HG03565 (cell line): Measurements from ENCODE around the gene MCTS1.
"Not testable (repeated sequence)": the region's sequence is repeated elsewhere in the genome, so short reads cannot be mapped to it uniquely, and the experiment has no call there.

ENCODE experiments used
- ATAC-seq: cut with Tn5 transposase; IDR thresholded peaks from one replicate; pipeline ENCODE4 v1.9.1; 2021; ENCODE audit warnings: mild to moderate bottlenecking, moderate library complexity; ENCODE audit not compliant: unreplicated experiment

MCTS1 gene, protein sequence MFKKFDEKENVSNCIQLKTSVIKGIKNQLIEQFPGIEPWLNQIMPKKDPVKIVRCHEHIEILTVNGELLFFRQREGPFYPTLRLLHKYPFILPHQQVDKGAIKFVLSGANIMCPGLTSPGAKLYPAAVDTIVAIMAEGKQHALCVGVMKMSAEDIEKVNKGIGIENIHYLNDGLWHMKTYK

DNA sequence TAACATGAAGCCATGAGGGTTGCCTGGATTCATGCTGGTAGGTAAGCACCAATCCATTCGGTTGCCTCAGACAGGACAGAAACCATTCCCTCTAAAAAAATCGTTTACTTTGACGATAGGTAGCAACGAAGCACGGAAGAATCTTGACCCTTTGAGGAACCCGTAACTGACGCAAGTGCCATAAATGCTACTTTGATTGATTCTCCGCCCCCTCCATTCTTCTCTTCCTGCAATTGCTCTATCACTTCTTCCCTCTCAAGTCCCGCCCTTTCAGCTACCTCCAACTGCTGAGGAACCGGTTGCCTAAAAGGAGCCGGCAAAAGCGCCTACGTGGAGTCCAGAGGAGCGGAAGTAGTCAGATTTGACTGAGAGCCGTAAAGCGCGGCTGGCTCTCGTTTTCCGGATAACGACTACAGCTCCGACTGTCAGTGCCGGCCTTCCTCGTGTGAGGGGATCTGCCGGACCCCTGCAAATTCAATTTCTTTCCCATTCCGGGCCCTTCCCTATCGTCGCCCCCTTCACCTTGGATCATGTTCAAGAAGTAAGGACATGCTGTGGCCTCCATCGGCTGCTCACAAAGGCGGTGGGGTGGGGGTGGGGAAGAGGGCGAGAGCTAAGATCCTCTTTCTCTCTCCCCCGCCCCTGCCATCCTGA, at the start of gene MCTS1:
Gene MCTS1 (plus strand): TSS at position 395 of the 654 bp plus-strand sequence. CDS start 136 bp downstream, at position 531.
- ATAC-seq = peak; percentile 88

DNA sequence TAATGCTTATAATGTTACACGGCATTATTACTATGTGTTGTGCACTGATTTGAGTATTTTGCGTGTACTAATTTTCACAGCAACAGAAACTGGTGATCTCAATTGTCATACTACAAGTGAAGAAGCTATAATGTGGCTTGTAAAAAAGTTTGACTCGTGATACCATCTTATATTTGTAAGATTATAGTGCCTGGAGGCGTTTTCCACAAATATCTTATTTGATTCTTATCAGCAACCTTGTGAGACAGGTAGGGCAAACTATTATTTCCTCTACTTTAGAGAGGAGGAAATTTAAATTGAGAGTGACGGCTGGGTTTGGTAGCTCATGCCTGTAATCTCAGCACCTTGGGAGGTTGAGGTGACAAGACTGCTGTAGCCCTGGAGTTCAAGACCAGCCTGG, 47.6 kb upstream of the MCTS1 start:
- no peak for ATAC-seq

DNA sequence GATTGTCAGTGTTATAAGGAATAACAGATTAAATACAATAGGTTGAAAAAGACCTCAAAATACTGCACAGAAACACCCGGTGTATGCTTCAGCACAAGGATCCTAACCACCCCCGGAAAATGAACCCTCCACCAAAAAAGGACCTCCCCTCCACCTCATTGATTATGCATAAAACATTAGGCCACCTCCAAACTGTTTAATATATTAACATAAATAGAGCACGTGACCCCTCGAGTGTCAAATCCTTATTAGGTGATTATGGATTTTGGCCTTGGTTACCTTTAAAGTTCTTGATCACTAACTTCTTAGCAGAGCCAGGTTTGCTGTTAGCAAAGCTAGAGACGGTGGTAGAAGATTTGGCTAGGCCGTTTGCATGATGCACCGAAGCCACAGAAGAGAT, 44.1 kb upstream of the MCTS1 start:
- ATAC-seq = no peak

DNA sequence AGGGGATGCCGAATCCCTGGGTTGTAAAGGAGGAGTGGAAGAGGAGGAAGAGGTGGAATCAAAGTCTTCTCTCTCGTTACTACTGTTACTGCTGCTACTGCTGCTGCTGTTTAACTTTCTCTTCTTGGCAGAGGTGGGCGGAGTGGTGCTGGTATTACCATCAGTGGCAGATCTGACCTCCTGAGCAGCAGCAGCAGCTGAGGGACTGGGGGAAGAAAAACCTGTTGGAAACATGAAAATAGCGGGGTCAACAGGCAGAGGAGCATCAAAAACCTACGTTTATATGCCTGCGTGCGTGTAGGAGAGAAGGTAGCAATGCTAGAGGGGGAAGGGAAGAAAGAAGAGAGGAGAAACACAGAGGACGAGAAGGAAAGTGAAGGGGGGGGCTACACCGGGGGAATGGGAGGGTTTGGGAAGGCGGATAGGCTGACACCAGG, 43.5 kb upstream of the MCTS1 start:
- peak; percentile 30 for ATAC-seq

DNA sequence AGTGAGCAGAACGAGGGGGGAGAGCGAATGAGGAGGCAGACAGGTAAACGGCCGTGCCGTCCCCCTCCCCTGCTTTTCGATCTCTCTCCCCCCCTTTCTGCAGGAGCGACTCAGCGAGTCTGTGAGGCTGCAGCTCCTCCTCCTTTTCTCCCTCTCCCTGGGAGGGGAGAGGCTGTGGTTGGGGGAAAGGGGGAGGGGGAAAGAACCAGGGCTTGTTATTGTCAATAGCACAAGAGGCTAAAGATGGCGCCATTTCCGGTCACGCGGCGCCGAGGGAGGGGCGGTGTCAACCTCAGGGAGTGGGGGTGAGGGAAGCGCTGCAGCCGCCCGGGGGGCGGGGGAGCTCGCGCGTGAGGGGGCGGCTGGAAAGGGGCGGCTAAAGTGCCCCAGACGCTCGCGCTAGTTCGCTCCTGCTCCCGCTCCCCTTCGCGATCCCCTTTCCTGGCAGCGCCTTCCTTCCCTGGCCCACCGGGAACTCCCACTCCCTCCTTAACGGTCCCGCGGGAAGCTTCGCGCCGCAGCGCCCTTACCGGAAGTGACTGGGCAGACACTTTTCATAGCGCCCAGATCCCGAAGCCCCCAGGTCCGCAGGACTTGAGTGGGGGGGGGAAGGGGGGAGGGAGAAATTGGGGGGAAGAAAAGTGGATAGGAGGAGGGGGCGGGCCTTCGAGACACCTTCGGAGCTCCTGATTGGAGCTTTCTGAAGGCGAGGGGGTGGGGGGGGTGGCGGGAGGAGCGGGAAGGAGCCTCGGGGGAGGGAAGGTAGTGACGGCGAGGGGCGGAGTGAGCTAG, 42.9 kb upstream of the MCTS1 start, which contains the start of gene CUL4B:
Gene CUL4B (minus strand): TSS at position 121 of the 792 bp plus-strand sequence. CDS start 324 bp downstream, outside the sequence.
- ATAC-seq = peak; percentile 64

DNA sequence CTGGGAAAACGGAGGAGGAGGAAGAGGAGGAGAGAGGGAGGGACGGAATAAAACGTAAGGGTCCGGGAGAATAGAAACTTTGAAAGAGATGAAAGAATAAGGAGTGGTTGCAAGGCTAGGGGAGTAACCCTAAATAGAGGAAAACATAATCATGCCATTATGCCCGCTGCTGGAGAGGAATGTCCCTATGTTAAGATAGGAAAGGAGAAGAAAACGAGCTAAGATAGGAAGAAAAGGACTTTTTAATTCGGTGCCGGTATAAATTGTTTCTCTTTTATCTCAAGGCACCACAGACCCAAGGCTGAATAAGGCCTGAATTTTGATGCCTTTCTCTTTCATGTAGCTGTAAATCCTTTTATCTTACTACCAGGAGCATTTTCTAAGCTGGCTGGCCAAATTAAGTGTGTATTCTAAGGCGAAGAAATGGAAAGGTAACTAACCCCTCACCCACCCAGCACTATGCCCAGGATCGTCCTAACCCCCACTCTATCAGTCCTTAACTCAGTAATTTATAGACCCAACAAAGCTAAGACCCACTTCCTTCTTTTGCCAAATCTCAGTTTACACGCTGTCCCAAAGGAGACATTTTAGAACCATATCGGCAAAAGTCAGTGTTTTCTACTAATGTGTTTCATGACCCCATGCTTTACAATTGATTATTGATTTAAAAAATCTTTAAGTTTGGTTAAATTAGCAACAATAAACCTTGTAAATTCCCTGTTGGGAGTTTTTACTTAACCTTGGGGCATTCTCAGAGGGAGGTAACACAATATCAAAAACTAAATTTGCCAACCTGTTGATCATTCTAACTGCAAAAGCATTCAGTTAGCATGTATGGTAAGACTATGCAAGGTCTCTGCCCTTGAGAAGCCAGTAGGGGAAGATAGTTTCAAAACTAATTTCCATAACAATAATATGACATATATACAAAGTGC, 42.0 kb upstream of the MCTS1 start:
- ATAC-seq = no peak

DNA sequence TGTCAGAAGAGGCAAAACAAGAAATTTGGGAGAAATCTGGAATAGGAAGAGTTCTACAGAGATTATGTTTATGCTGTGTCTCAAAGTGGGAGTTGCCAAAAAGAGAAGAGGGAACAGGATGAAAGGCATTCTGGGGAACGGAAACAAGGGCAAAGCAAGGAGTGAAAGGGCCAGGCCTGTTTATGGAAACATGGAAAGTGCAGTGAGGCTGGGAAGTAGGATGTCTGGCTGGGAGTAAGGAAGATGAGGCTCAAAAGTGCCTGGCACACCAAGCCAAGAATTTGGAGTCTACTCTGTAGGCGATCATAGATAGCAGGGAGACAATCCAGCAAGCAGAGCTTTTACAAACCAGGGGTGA, 41.4 kb upstream of the MCTS1 start:
- no peak for ATAC-seq

DNA sequence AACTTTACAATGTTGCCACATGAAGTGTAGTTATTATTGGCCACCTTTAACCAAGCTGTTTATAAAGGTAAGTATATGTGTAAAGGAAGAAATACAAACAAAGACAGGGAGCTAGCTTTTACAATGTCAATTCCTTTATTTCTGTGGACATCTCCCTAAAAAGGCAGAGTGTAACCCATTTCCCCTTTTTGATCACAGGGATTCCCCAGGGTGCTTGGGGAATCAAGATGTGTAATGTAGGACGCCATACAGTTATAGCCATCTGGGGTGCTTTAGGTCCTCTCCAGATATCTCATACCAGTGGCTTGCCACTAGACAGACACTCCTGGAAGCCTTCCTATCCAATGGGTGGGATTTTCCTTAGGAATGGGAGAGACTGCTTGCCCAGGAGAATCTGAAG, 39.0 kb upstream of the MCTS1 start:
- ATAC-seq = no peak

DNA sequence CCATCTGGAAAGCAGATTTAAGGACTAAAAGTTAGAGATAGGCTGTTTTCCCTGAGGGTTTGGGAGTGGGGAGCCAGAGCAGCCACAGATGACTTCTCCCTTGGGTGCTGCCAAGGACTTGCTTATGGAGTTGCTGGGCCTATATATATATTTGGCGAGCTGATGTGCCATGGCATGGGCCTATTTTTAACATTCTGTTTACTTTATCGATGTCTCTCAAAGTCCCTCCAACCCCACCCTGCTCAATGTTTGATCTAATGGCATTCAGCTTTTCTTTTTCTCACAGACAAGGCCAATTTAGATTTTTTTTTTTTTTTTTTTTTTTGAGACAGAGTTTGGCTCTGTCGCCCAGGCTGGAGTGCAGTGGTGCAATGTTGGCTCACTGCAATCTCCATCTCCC, 37.1 kb upstream of the MCTS1 start:
- no peak for ATAC-seq

DNA sequence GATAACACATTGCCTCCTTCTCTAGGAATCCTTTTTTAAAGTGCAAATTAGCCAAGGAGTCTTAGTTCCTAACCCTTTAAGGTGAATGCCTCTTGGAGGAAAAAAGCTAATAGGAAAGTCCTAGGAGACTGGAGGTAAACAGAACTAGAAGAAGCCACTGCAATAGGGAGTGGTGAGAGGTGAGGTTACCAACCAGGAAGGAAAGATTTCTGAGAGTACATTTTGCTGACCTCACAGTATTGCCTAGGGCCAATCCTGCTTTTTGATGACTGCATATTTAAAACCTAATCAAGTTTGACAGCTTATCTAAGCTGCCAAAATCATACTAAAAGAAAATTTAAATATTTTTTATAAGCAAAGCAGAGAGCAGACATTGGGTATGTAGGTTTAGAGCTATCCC, 35.9 kb upstream of the MCTS1 start:
- ATAC-seq = no peak

DNA sequence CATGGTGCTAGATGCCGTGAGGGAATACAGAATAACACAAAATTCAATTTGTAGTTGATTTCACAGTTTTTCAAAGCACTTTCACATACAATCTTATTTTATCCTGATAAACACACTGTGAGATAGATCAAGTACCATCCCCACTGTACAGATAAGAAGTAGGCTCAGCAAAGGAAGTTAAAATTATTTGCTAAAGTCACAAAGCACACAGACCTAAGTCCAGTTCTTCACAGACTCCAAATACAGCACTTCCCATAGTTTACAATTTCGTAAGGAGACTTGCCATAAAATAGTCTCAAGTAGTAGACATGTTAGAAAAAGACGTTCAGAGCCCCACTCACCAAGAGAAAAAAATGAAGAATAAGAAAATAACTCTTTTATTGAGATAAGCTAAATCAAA, 35.3 kb upstream of the MCTS1 start:
- ATAC-seq = no peak

DNA sequence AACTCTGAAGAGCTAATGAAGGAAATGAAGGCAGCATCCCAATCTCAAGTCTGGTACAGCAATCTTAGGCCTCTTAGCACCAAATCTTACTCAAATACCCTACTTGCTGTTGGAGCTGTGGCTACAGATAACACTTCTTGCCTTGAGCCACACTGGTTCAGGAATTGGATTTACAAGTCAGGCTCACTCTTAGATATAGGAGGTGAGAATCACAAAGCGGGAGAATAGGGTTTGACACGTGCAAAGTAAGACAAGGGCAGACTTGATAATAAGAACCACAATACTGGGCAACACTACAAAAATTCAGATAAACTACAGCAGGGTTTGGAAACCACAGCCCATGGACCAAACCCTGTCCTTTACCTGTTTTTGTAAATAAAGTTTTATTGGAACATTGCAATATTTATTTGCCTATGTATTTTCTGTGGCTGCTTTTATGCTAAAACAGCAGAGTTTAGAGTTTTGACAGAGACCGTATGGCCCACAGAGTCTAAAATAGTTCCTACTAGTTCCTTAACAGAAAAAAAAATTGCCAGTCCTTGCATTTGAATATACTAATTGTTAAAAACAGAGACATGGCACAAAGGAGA, 33.8 kb upstream of the MCTS1 start:
- no peak for ATAC-seq

DNA sequence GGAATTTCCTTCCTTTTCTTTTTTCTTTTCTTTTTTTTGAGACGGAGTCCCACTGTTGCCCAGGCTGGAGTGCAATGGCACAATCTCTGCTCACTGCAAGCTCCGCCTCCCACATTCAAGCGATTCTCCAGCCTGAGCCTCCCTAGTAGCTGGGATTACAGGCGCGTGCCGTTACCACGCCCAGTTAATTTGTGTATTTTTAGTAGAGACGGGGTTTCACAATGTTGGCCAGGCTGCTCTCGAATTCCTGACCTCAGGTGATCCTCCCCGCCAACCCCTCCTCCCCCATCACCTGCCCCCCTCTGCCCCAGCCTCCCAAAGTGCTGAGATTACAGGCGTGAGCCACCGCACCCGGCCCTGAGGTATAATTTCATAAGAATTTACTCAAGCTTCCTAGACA, 30.1 kb upstream of the MCTS1 start:
- not testable (repeated sequence) for ATAC-seq

DNA sequence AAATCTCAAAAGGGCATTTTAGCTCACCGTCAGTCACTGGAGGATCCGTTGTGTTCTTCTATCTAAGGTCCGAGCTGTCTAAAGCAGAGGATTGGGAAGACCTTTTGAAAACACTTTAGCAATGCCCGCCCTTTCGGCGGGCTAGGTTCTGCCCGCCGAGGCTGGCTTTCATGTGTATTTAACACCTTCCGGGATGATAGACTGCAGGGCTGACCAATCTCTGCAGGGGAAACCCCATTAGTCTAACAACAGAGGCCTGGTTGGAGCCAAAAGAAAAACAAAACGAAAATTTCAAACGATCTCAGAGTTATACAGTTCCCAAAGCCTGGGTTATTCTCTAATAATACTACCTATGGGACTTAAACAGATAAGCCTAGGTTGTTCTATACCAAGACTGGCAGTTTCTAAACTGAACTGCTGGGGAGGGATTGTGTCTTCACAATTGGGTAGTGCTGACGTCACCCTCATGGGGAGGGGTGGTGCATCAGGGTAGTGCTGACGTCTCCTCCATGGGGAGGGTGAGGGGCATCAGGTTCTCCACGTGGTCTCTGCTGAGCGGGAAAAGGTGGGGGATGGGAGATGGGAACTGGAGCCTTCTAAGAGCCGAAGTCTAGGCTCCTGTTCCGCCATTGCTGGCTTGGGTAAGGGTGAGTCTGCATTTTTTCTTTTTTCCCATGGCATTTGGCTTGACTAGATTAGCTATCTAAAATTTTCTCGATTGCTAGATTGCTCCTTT, 28.4 kb upstream of the MCTS1 start:
- no peak for ATAC-seq

DNA sequence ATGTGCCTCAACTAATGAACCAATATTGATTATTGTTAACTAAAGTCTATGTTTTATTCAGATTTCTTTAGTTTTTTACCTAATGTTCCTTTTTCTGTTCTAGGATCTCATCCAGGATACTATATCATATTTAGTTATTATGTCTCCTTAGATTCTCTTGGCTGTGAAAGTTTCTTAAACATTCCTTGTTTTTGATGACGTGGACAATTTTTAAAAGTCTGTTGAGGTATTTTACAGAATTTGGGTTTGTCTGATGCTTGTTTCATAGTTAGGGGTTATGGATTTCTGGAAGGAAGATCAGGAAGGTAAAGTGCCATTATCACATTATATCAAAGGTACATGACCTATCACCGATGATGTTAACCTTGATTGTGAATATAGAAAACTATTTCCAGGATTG, 18.2 kb upstream of the MCTS1 start:
- no peak for ATAC-seq

DNA sequence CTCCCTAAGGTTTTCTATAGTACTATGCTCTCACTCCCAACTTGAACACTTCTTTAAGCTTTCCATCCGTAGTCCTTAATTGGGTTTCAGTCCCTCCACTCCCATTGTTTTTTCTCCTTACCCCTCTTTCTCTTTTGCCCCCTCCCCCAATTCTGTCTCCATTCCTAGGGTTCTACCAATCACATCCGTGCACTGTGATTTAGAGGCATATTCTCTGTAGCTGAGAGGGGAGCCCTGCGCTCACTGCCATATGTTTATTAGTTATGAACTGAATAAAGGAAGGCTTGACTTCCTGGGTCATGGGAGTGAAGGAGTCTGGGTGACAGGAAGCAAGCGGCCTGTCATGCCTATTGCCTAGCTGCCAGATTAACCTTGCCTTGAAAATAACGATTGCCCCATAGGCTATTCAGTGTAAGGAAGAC, 471 bp downstream of the MCTS1 start:
- no peak for ATAC-seq

DNA sequence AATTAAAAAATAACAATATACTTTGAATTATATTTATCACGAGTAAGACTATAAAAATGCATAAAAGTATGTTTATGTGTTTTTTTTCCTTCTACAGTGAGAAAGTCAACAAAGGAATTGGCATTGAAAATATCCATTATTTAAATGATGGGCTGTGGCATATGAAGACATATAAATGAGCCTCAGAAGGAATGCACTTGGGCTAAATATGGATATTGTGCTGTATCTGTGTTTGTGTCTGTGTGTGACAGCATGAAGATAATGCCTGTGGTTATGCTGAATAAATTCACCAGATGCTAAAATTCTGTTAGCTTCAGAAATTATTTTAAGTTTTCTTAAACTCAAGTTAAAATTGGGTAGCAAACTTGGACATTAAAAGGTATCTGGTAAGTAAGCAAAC, 8.2 kb downstream of the MCTS1 start:
- no peak for ATAC-seq

DNA sequence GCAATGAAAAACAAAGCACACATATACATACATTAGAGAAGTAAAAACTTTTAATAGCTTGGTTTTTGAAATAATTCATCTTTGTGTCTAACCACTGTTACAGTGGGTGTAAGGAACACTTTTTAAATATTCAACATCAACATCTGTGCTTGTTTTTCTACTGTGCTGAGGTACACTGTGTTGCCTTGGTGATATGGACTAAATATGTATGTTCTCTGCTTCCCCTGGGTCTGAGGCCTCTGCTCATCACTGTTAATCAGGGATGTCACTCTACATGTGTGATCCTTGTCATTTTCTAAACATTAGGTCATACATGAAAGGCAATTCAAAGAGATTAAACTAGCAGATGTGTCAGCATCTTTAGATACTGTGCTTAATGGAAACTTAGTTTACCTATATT, 10.9 kb downstream of the MCTS1 start:
- ATAC-seq = no peak

DNA sequence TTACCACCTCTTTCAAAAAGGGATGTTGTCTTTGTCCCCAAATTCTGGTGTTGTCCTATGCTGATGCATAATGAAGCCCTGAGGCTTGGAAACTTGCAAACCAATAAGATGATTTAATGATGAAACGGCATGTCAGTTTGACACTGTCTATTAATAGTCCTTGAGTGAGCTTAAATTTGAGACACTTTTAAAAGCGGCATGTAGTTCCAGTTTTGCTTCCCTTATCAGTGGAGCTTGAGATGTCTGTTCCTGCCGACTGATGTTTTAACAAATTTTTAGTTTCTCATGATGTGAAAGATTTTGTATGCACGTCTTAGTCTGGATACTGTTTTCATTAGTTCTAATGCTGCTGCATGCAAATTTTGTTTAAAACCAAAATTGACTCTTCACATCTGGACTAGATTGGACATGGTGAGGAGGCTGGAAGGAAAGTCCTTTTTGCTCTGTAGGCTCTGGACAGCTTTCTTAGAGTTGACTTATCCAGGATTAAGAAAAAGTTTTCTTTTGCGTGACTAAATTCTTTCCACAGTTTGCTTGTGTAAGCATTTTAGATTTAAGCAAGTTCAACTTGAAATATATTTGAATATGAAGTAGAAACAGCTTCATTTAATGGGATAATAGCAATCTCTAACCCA, 14.2 kb downstream of the MCTS1 start:
- peak; percentile 43 for ATAC-seq
